GM12878 (cell line): ENCODE results near the gene FAM234A. TPM values are rescaled to one million over a fixed set of nuclear protein-coding genes. Genes with fewer than 3 reads are reported as not detected.

ENCODE experiments used
- BHLHE40 ChIP-seq, 2 experiments: fragments of 450-650 bp in 1 of 2; IDR thresholded peaks; 2 replicates each; pipeline ENCODE4 v1.6.1; 2011 to 2017; ENCODE audit warnings: low read depth in 2 of 2, borderline replicate concordance in 1 of 2, improper control_type of control experiment in 1 of 2, low read length in 1 of 2, mild to moderate bottlenecking in 1 of 2
- CBX5 ChIP-seq: sonication (generic); IDR thresholded peaks from 2 replicates; pipeline ENCODE4 v1.6.1; 2016; ENCODE audit warnings: low read depth, moderate library complexity, mild to moderate bottlenecking, inconsistent platforms
- CHD1 ChIP-seq: IDR thresholded peaks from 2 replicates; pipeline ENCODE4 v1.6.1; 2012; ENCODE audit warnings: low read depth, low read length, improper control_type of control experiment
- EGR1 ChIP-seq, 2 experiments: IDR thresholded peaks; 1 replicate in 1 of 2; 2 replicates in 1 of 2; pipeline ENCODE4 v1.6.1; 2011 to 2012; ENCODE audit warnings: low read depth in 2 of 2, low read length in 2 of 2, borderline replicate concordance in 1 of 2, mild to moderate bottlenecking in 1 of 2, moderate library complexity in 1 of 2
- ETV6 ChIP-seq, 2 experiments: fragments of 450-650 bp in 1 of 2; IDR thresholded peaks in 1 of 2; conservative IDR thresholded peaks in 1 of 2; 2 replicates each; pipeline ENCODE4 v1.6.1; 2014; ENCODE audit warnings: antibody characterized with exemption in 1 of 2, borderline replicate concordance in 1 of 2, low read depth in 1 of 2, mild to moderate bottlenecking in 1 of 2, moderate library complexity in 1 of 2
- HDGF ChIP-seq: fragments of 450-650 bp; IDR thresholded peaks from 2 replicates; pipeline ENCODE4 v1.6.1; 2016; ENCODE audit warnings: antibody characterized with exemption
- NFXL1 ChIP-seq: fragments of 450-650 bp; IDR thresholded peaks from 2 replicates; pipeline ENCODE4 v1.6.1; 2017; ENCODE audit warnings: antibody characterized with exemption, mild to moderate bottlenecking, borderline replicate concordance
- NFYA ChIP-seq: IDR thresholded peaks from 2 replicates; pipeline ENCODE4 v1.6.1; 2011; ENCODE audit warnings: low read depth, mild to moderate bottlenecking, low read length, improper control_type of control experiment, borderline replicate concordance
- PAX8 ChIP-seq: fragments of 450-650 bp; IDR thresholded peaks from 2 replicates; pipeline ENCODE4 v1.6.1; 2017; ENCODE audit warnings: mild to moderate bottlenecking, moderate library complexity
- PBX3 ChIP-seq: IDR thresholded peaks from 2 replicates; pipeline ENCODE4 v1.6.1; 2011; ENCODE audit warnings: mild to moderate bottlenecking, low read depth, low read length, moderate library complexity; ENCODE audit not compliant: insufficient replicate concordance
- RAD21 ChIP-seq: IDR thresholded peaks from 2 replicates; pipeline ENCODE4 v1.6.1; 2011; ENCODE audit warnings: mild to moderate bottlenecking, low read depth, low read length, moderate library complexity; ENCODE audit not compliant: insufficient read depth
- RUNX3 ChIP-seq: IDR thresholded peaks from 2 replicates; pipeline ENCODE4 v1.6.1; 2012; ENCODE audit warnings: low read length, inconsistent platforms
- SMC3 ChIP-seq: IDR thresholded peaks from 2 replicates; pipeline ENCODE4 v1.6.1; 2011; ENCODE audit warnings: low read length, improper control_type of control experiment, borderline replicate concordance
- SREBF1 ChIP-seq: IDR thresholded peaks from 2 replicates; pipeline ENCODE4 v1.6.1; 2012; ENCODE audit warnings: mild to moderate bottlenecking, low read length
- TARDBP ChIP-seq: IDR thresholded peaks from 2 replicates; pipeline ENCODE4 v1.6.1; 2016; ENCODE audit warnings: borderline replicate concordance
- TCF7 ChIP-seq: IDR thresholded peaks from 2 replicates; pipeline ENCODE4 v1.6.1; 2014; ENCODE audit warnings: antibody characterized with exemption, borderline replicate concordance
- ZBED1 ChIP-seq: IDR thresholded peaks from 2 replicates; pipeline ENCODE4 v1.6.1; 2016; ENCODE audit warnings: borderline replicate concordance
- ZNF384 ChIP-seq: IDR thresholded peaks from 2 replicates; pipeline ENCODE4 v1.6.1; 2012; ENCODE audit warnings: low read depth, mild to moderate bottlenecking, low read length, improper control_type of control experiment, borderline replicate concordance
- ZSCAN29 ChIP-seq: fragments of 450-650 bp; IDR thresholded peaks from 2 replicates; pipeline ENCODE4 v1.6.1; 2017; ENCODE audit warnings: mild to moderate bottlenecking, moderate library complexity
- polyA plus RNA-seq, 11 experiments: library from polyadenylated mRNA; depleted of rRNA in 4 of 11; unstranded in 6 of 11; stranded (reverse) in 5 of 11; fragments of >200 nt; fragmentation: Nextera tagmentation in 4 of 11; fragmentation: Illumina TruSeq in 1 of 11; extraction: Ambion mirVana in 4 of 11; extraction: Trizol in 1 of 11; gene quantifications; 1 replicate in 1 of 11; 2 replicates in 10 of 11; pipeline versions ENCODE4 v1.2.1 to v1.2.3, GENCODE V29; 2011 to 2016; ENCODE audit warnings: inconsistent platforms in 2 of 11, missing spikeins in 2 of 11, low read depth in 1 of 11
- total RNA-seq, 4 experiments: library from RNA; depleted of rRNA in 3 of 4; stranded (reverse); fragments of >200 nt in 3 of 4; fragmentation: Illumina TruSeq in 1 of 4; extraction: Trizol in 1 of 4; gene quantifications; 2 replicates each; pipeline versions ENCODE4 v1.2.1 to v1.2.3, GENCODE V29; 2013 to 2021
- TF ChIP-seq, protein P1 (sequence below): IDR thresholded peaks from 2 replicates; pipeline ENCODE4 v1.6.1; 2011; ENCODE audit warnings: borderline replicate concordance, low read depth, mild to moderate bottlenecking, moderate library complexity, low read length; ENCODE audit not compliant: insufficient read depth, poor library complexity, severe bottlenecking
- TF ChIP-seq, protein P2 (sequence below): fragments of 150-350 bp; IDR thresholded peaks from 2 replicates; pipeline ENCODE4 v1.6.1; 2014; ENCODE audit warnings: mild to moderate bottlenecking, low read depth, low read length
- TF ChIP-seq, protein P3 (sequence below): fragments of 150-350 bp; IDR thresholded peaks from 2 replicates; pipeline ENCODE4 v1.6.1; 2016; ENCODE audit warnings: low read depth, low read length

The FAM234A gene
- total and polyA plus RNA-seq, 10 of the 15 experiments (the other 5 are each of a cell fraction or from before 2014, with no cell fraction given): 1.6 to 37.6 (median 17.3) TPM

DNA sequence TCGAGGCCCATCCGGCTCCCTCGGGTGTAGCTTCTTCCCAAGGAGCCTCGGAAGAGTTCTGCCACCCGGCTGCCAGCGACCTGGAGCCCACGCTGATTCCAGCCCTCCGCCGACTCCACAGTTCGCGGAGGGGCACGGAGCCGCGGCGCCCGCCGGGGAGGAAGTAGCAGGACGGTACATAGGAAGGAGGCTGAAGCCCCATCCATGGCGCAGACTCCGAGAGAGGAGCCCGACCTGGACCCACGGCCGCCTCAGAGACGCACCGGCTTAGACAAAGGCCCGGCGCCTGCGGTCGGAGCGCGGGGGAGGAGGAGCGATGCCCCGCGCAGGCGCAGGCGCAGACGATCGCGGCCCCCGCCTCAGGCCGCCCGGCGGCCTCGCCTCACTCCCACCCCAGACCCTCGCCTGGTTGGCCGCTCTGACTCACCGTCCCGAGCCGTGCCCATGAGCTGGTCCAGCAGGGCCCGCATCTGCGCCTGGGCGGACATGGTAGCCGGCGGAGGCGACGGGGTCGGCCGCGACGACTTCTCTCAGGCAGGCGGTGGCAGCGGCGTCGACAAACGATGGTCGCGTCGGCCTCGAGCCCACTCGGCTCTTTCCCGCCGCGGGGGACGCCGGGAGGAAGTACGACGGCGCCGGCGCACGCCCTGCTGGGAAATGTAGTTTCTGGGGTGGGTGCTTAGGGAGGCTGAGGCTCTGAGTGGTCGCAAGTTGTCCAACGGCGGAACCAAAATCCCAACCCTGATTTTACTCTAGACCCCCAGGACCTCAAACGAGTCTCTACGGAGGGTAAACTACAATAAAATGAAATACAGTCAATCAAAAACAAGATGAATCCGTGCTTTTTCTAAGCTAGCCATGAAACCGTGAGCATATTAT is 5.5 kb upstream of the FAM234A start, which contains the start of gene LUC7L (continued):
- TF ChIP-seq CHD1: no peak
- TF ChIP-seq, protein P1, sequence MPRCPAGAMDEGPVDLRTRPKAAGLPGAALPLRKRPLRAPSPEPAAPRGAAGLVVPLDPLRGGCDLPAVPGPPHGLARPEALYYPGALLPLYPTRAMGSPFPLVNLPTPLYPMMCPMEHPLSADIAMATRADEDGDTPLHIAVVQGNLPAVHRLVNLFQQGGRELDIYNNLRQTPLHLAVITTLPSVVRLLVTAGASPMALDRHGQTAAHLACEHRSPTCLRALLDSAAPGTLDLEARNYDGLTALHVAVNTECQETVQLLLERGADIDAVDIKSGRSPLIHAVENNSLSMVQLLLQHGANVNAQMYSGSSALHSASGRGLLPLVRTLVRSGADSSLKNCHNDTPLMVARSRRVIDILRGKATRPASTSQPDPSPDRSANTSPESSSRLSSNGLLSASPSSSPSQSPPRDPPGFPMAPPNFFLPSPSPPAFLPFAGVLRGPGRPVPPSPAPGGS: no peak
- no peak for TF ChIP-seq ZBED1
- no peak for TF ChIP-seq ETV6 (conservative IDR thresholded peaks at IDR 0.05 in 1 of 2, IDR thresholded peaks at IDR 0.05 in 1 of 2; ENCODE audit: borderline replicate concordance in 1 of 2, low read depth in 1 of 2)
- 0 out of 2 replicates have a peak, but pooled peaks have one; percentile 5 for TF ChIP-seq SMC3
- TF ChIP-seq, protein P2, sequence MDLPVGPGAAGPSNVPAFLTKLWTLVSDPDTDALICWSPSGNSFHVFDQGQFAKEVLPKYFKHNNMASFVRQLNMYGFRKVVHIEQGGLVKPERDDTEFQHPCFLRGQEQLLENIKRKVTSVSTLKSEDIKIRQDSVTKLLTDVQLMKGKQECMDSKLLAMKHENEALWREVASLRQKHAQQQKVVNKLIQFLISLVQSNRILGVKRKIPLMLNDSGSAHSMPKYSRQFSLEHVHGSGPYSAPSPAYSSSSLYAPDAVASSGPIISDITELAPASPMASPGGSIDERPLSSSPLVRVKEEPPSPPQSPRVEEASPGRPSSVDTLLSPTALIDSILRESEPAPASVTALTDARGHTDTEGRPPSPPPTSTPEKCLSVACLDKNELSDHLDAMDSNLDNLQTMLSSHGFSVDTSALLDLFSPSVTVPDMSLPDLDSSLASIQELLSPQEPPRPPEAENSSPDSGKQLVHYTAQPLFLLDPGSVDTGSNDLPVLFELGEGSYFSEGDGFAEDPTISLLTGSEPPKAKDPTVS: no peak
- TF ChIP-seq CBX5: no peak
- peak; percentile 71 for TF ChIP-seq RUNX3
- no peak for TF ChIP-seq ZSCAN29
- no peak for TF ChIP-seq NFXL1
- TF ChIP-seq ZNF384: no peak
- TF ChIP-seq, protein P3, sequence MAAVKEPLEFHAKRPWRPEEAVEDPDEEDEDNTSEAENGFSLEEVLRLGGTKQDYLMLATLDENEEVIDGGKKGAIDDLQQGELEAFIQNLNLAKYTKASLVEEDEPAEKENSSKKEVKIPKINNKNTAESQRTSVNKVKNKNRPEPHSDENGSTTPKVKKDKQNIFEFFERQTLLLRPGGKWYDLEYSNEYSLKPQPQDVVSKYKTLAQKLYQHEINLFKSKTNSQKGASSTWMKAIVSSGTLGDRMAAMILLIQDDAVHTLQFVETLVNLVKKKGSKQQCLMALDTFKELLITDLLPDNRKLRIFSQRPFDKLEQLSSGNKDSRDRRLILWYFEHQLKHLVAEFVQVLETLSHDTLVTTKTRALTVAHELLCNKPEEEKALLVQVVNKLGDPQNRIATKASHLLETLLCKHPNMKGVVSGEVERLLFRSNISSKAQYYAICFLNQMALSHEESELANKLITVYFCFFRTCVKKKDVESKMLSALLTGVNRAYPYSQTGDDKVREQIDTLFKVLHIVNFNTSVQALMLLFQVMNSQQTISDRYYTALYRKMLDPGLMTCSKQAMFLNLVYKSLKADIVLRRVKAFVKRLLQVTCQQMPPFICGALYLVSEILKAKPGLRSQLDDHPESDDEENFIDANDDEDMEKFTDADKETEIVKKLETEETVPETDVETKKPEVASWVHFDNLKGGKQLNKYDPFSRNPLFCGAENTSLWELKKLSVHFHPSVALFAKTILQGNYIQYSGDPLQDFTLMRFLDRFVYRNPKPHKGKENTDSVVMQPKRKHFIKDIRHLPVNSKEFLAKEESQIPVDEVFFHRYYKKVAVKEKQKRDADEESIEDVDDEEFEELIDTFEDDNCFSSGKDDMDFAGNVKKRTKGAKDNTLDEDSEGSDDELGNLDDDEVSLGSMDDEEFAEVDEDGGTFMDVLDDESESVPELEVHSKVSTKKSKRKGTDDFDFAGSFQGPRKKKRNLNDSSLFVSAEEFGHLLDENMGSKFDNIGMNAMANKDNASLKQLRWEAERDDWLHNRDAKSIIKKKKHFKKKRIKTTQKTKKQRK: no peak
- TF ChIP-seq PAX8: no peak
- TF ChIP-seq TARDBP: peak; percentile 96
- TF ChIP-seq EGR1 (IDR thresholded peaks at IDR 0.05; ENCODE audit: borderline replicate concordance in 1 of 2, low read depth in 2 of 2, low read length in 2 of 2): peak in 1 of 2 experiments; percentile 88; a peak in 2 of 3 replicates
- no peak for TF ChIP-seq NFYA
- TF ChIP-seq HDGF: no peak
- TF ChIP-seq BHLHE40 (IDR thresholded peaks at IDR 0.05; ENCODE audit: borderline replicate concordance in 1 of 2, low read depth in 2 of 2, low read length in 1 of 2): peak in 1 of 2 experiments; percentile 64; a peak in 2 of 4 replicates
- TF ChIP-seq RAD21: no peak
- TF ChIP-seq TCF7: no peak
- no peak for TF ChIP-seq PBX3
- peak; percentile 67 for TF ChIP-seq SREBF1
